Measurements from ENCODE around the gene BHLHE40.

Gene BHLHE40

DNA sequence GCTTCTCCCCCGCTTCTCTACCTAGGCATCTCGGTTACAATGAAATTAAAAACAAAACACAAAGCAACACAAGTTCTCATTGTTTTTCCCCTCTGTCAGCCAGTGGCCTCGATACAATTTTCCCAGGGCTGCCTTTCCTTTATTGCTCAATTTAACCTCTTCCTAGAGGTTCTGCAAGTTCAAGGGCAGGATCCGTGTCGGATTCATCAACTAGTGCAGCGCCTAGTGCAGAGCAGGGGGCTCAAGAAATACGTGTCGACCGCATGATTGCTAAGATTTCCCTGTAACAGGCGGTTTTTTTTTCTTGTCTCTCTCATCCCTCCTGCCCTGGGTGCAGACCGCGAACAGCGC lies 1.4 kb upstream of the BHLHE40 start:
- peaks cover 9% of the 10 kb centered on the region; the same call in 1 of the 2 replicates for H3K79me2 ChIP-seq (ENCODE audit: low read length)
- no peaks in the 10 kb centered on the region for H3K9me3 ChIP-seq (replicated peaks; ENCODE audit: insufficient read depth, low read length)
- no peaks in the 10 kb centered on the region; the same call in 1 of the 2 replicates for H3K36me3 ChIP-seq (replicated peaks; ENCODE audit: insufficient read depth, low read length)
- TF ChIP-seq EZH2phosphoT487 (IDR thresholded peaks at IDR 0.05; ENCODE audit: low read length) = no peak
- H3K27me3 ChIP-seq (replicated peaks; ENCODE audit: insufficient read depth, low read length) = no peaks in the 10 kb centered on the region
- H3K9ac ChIP-seq (ENCODE audit: low read length) = peak overlapping the region; percentile 83
- peak overlapping the region; percentile 78 for H3K4me3 ChIP-seq (ENCODE audit: low read length)
- no peaks in the 10 kb centered on the region for H3K9me2 ChIP-seq (replicated peaks; ENCODE audit: insufficient read depth, low read length)
- H3K4me2 ChIP-seq (ENCODE audit: low read depth, low read length) = peak overlapping the region; percentile 99
- H3F3A ChIP-seq (ENCODE audit: insufficient read depth, low read length) = peaks cover 31% of the 10 kb centered on the region
- DNase-seq = no peak
- peak overlapping the region; percentile 87 for H2AFZ ChIP-seq (ENCODE audit: low read length)
- H3K27ac ChIP-seq (ENCODE audit: low read length) = peak overlapping the region; percentile 96
- no peaks in the 10 kb centered on the region for H4K20me1 ChIP-seq (ENCODE audit: insufficient read depth, low read length)
- peaks cover 12% of the 10 kb centered on the region for H3K4me1 ChIP-seq (ENCODE audit: low read length)

DNA sequence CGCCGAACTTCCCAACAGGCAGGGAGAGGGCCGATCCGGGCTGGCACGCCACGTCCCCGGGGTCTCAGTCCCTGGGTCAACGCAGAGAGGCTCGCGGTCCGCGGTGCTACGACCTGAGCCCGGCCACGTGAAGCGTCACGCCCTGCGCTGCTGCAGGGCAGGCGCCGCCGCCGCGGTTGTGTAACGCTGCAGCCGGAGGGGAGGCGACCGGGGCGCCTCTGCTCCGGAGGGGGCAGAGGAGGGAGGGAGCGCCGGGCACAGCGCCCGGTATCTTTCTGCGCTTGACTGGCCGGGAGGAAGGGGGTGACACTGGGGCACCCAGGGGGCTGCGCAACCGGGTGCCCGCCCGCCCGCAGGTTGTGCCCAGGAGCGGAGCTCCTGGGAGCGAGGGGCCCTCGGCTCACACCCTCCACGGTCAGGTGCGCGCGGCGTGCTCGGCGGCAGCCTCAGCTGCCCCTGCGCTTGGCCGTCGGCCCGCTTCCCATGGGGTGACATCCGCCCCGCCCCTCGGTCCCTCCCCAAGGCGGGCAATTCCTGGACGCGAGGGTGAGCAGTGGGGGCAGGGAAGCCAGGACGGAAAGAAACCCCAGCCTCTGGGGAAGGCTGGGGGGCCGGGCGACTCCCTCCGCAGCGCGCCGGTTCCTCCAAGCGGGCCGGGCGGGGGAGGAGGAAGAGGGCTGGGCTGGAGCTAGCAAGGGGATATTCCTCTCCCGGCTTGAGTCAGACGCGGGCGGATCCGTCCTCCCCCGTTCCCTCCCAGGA lies 852 bp upstream of the BHLHE40 start:
- Histone ChIP-seq H3K4me3 (ENCODE audit: low read length) (peak overlapping the region; percentile 78), H4K20me1 (ENCODE audit: insufficient read depth, low read length) (no peaks in the 10 kb centered on the region), H2AFZ (ENCODE audit: low read length) (peak overlapping the region; percentile 87), H3K27me3 (replicated peaks; ENCODE audit: insufficient read depth, low read length) (no peaks in the 10 kb centered on the region), H3K9me3 (replicated peaks; ENCODE audit: insufficient read depth, low read length) (no peaks in the 10 kb centered on the region), H3K36me3 (replicated peaks; ENCODE audit: insufficient read depth, low read length) (no peaks in the 10 kb centered on the region; the same call in 1 of the 2 replicates), H3K79me2 (ENCODE audit: low read length) (peaks cover 9% of the 10 kb centered on the region; the same call in 1 of the 2 replicates), H3K4me1 (ENCODE audit: low read length) (peaks cover 14% of the 10 kb centered on the region), H3K9ac (ENCODE audit: low read length) (peak overlapping the region; percentile 83), H3K4me2 (ENCODE audit: low read depth, low read length) (peak overlapping the region; percentile 99), H3K9me2 (replicated peaks; ENCODE audit: insufficient read depth, low read length) (no peaks in the 10 kb centered on the region), H3K27ac (ENCODE audit: low read length) (peak overlapping the region; percentile 96), H3F3A (ENCODE audit: insufficient read depth, low read length) (peaks cover 33% of the 10 kb centered on the region)
- no peak for TF ChIP-seq EZH2 (optimal IDR thresholded peaks at IDR 0.05; ENCODE audit: low read depth, low read length)
- TF ChIP-seq, protein P1, sequence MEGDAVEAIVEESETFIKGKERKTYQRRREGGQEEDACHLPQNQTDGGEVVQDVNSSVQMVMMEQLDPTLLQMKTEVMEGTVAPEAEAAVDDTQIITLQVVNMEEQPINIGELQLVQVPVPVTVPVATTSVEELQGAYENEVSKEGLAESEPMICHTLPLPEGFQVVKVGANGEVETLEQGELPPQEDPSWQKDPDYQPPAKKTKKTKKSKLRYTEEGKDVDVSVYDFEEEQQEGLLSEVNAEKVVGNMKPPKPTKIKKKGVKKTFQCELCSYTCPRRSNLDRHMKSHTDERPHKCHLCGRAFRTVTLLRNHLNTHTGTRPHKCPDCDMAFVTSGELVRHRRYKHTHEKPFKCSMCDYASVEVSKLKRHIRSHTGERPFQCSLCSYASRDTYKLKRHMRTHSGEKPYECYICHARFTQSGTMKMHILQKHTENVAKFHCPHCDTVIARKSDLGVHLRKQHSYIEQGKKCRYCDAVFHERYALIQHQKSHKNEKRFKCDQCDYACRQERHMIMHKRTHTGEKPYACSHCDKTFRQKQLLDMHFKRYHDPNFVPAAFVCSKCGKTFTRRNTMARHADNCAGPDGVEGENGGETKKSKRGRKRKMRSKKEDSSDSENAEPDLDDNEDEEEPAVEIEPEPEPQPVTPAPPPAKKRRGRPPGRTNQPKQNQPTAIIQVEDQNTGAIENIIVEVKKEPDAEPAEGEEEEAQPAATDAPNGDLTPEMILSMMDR (IDR thresholded peaks at IDR 0.05; ENCODE audit: low read length) = no peak
- no peak for TF ChIP-seq EZH2phosphoT487 (IDR thresholded peaks at IDR 0.05; ENCODE audit: low read length)
- peak; percentile 85 for DNase-seq

GRCh38 chr3:4978966-4979427 lies 240 bp upstream of the BHLHE40 start:
- no peaks in the 10 kb centered on the region for H3K9me2 ChIP-seq (replicated peaks; ENCODE audit: insufficient read depth, low read length)
- H3K4me2 ChIP-seq (ENCODE audit: low read depth, low read length) = peak overlapping the region; percentile 99
- peak overlapping the region; percentile 87 for H2AFZ ChIP-seq (ENCODE audit: low read length)
- TF ChIP-seq EZH2 (optimal IDR thresholded peaks at IDR 0.05; ENCODE audit: low read depth, low read length) (no peak), EZH2phosphoT487 (IDR thresholded peaks at IDR 0.05; ENCODE audit: low read length) (no peak)
- TF ChIP-seq, protein P1 (IDR thresholded peaks at IDR 0.05; ENCODE audit: low read length) = no peak
- peaks cover 39% of the 10 kb centered on the region for H3F3A ChIP-seq (ENCODE audit: insufficient read depth, low read length)
- no peaks in the 10 kb centered on the region for H4K20me1 ChIP-seq (ENCODE audit: insufficient read depth, low read length)
- H3K4me3 ChIP-seq (ENCODE audit: low read length) = peak overlapping the region; percentile 95
- peak overlapping the region; percentile 83 for H3K9ac ChIP-seq (ENCODE audit: low read length)
- peak; percentile 87 for DNase-seq
- peak overlapping the region; percentile 96 for H3K27ac ChIP-seq (ENCODE audit: low read length)
- no peaks in the 10 kb centered on the region for H3K27me3 ChIP-seq (replicated peaks; ENCODE audit: insufficient read depth, low read length)
- no peaks in the 10 kb centered on the region for H3K9me3 ChIP-seq (replicated peaks; ENCODE audit: insufficient read depth, low read length)
- H3K36me3 ChIP-seq (replicated peaks; ENCODE audit: insufficient read depth, low read length) = no peaks in the 10 kb centered on the region; the same call in 1 of the 2 replicates
- H3K4me1 ChIP-seq (ENCODE audit: low read length) = peaks cover 16% of the 10 kb centered on the region
- peaks cover 9% of the 10 kb centered on the region; the same call in 1 of the 2 replicates for H3K79me2 ChIP-seq (ENCODE audit: low read length)
